Stimulated activated CD8-positive, alpha-beta memory T cell treated with anti-CD3 and anti-CD28 coated beads, Interleukin-12 subunit alpha, Interleukin-12 subunit beta, amount 100 ng/mL, for 4 hours (primary cell): ENCODE measurements around the gene GLO1.

Experiments
- DNase-seq: peaks from one replicate; pipeline ENCODE4 v3.0.0-alpha.2; 2020; ENCODE audit warnings: low read depth

GLO1 gene

GRCh38 chr6:38702558-38703397, at the start of gene GLO1:
GLO1 (minus strand) TSS chr6:38703145; CDS start chr6:38703054, 91 bp downstream.
- DNase-seq = peak; percentile 92

DNA sequence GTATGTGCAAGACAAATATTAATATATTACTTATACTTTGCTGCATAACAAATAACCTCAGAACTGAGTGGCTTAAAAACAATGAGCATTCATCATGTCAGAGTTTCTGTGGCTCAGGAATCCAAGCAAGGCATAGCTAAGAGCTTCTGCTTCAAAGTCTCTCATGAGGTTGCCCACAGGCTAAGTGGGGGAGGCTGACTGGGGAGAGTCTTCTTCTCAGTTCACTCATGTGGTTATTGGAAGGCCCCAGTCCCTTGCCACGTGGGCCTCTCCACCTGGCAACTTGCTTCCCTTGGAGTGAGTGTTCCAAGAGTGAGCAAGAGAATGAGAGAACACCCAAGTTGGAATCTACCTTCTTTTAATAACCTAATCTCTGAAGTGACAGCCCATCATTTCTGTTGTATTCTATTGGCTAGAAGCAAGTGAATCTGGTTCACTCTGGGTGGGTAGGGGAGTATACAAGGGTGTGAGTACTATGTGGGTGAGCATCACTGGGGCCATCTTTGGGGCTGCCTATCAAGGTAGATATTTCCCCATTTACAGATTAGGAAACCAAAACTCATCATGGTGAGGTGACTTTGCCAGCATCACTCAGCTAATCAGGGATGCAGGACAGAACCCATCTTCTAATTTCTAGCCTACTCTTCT, 48.1 kb upstream of the GLO1 start:
- no peak for DNase-seq

DNA sequence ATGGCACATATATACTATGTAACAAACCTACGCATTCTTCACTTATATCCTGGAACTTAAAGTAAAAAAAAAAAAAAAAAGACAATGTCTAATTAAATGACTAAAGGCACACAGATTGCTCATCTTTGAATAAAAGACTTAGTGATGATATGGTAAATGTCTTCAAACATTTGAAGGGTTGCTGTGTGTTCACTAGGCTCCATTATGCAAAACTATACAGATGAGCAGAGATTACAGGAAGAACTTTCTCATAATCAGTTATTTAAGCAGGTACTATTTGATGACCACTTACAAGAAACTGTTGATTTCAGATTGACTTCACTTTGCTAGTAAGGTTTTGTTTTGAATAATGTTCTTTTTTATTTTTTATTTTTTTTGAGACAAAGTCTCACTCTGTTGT, 46.5 kb upstream of the GLO1 start:
- DNase-seq = no peak

DNA sequence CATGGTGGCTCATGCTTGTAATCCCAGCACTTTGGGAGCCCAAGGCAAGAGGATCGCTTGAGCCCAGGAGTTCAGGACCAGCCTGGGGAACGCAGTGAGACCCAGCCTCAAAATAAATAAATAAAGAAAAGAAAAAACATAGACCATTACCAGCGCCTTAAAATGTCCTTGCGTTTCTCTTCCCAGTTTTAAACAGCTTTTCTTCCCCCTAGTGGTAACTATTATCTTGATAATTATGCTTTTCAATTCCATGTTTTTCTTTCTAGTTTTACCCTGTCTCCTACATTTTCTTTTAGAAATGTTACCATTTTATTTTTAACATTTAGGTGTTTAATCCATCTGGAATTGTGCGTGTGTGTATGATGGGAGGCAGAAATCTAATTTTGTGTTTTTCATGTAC, 36.6 kb upstream of the GLO1 start:
- no peak for DNase-seq

DNA sequence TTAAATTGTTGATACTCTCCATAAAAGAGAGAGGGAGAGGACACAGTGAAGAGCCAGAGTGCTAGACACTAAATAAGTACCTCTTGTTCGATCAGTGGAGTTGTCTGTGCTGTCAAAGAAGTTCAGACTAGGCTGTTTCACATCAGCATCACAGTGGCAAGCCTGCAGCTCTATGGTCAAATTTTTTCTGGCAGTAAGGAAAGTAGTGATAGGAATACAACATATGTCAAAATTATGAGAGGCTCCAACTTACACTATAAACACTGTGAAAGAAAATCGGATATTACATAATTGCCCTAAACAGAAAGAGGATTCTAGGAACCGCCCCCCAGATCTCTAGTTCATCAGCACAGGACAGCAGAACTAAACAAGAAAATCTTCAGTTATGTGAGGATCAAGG, 35.3 kb upstream of the GLO1 start:
- DNase-seq = no peak

DNA sequence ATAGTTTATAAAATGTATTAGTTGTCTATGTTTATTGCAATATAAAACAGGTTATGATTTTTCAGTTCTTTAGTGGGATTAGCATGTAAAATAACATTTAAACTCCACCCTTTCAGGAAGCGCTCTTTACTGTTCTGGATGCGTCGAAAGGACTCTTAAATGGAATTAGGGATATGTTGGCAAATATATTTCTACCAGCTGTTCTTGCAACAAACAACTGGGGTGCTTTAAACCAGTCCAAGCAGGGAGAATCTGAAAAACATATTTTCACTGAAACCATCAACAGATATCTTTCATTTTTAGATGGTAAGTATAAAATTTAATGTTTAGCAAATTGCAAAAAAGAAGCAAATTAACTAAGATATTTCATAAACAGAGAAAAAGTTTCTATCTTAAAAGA, 34.0 kb upstream of the GLO1 start:
- DNase-seq = no peak

- no peak for DNase-seq
These were observed 27.4 kb upstream of the GLO1 start for GRCh38 chr6:38730140-38730862.

DNA sequence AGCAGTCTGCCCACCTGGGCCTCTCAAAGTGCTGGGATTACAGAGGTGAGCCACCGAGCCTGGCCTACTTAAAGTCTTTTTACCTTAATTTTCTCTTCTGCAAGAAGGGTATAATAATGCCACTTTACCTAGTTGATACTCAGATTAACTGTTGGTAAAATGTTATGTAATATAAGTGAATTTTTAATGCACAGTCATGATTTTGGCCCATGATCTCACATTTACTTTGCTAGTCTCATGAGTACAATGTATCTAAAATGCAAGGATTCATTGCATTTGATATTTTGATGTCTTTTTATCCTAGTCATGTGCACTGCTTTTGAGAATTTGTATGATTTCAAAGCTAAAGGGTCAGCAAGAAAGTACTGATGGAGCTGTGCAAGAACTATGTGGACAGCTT, 25.3 kb upstream of the GLO1 start:
- DNase-seq = no peak

- DNase-seq = no peak
These were observed 22.7 kb upstream of the GLO1 start for GRCh38 chr6:38725414-38726183.

DNA sequence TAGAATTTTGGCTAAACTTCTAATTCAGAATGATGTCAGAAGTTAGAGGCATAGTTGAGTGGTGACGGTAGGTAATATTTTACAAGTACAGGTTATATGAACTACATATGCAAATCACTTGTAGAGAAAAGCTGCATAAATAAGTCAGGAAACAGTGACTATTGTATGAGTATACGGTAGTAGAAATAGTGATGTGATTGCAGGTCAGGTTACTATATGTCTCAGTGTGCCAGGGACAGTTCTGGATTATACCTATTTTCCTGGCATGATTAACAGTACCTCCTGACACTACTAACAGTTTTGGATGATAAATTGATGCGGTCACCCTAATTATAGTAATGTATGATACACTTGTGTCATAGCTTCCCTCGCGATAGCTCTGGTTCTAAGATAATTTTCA, 21.4 kb upstream of the GLO1 start:
- no peak for DNase-seq

- no peak for DNase-seq
These were observed 20.8 kb upstream of the GLO1 start for GRCh38 chr6:38723783-38724182.

- DNase-seq = no peak
These were observed 19.9 kb upstream of the GLO1 start for GRCh38 chr6:38722727-38723334.

DNA sequence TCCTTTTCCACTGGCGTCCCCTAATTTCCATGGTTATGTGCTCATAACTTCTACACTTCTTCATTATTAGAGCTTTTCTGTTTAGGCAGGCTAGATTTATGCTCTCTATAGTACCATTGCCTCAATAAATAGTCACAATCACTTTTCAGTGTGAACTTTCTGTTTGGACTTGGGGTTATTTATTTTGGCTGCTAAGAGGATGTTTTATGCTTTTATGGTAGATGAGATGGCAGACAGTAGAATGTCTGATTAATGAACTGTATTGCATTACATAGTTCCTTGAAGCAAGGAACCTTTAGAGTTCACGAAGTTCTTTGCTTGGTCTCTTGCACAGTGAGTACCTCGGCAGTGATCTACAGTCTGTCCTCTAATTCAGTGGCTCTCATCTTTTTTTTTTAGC, 19.1 kb upstream of the GLO1 start:
- no peak for DNase-seq

DNA sequence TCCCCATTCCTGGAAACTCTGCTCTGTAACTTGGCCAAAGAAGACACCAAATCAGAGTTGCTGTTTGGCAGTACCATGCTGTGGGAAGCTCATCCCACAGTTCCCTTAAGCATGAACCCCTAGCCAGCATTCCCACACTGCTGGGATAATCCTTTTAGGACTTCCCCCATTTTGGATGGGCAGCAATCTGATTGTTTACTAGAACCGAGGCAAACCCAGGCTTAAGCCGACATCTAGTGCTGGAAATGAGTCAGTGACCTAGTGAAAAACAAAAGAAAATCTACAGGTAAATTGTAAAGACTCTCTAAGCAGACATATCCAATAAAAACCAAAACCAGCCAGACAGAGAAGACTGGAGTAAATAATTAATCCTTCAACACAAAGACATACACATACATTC, 17.4 kb upstream of the GLO1 start:
- DNase-seq = no peak

GRCh38 chr6:38719358-38719757, 16.4 kb upstream of the GLO1 start:
- no peak for DNase-seq

- DNase-seq = no peak
These were observed 13.9 kb upstream of the GLO1 start for GRCh38 chr6:38716825-38717224.

DNA sequence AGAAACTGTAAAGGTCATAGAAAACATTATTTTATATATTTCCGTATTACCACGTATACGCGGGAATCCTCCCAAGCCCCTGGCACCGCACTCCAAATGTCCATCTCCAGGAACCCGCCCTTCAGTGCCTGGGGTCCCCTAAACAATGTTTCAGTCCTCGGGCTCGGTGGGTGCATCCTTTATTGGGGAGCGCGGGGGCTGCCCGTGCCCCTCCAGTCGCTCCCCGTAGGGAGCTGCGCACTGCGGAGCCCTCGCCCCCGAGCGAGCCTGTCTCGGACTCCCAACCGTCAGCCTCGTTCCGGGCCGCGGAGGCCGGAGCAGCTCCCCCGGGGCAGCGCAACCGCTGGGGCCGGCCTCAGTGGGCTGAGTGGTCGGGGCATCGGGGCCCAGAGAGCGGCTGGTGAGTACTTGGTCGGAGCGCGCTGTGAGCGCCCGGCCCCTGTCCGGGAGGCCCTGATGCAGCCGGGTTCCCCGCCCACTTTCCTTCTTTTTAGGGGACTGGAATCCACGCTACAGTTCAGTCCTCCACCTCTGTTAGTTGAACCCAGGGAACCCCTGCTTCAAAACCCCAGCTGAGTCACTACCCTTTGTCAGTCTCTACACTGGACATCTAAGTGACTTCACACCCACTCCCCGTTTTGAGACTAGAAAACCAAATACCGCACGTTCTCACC, 12.2 kb upstream of the GLO1 start, which contains the start of gene DNAH8:
TSS of gene DNAH8 (plus strand) at position 296 of the 674 bp plus-strand sequence. CDS start 7,499 bp downstream, outside the sequence.
- no peak for DNase-seq

- DNase-seq = no peak
These were observed 11.5 kb upstream of the GLO1 start for GRCh38 chr6:38714239-38715015.

GRCh38 chr6:38713812-38714211, 10.9 kb upstream of the GLO1 start:
- peak; percentile 4 for DNase-seq

DNA sequence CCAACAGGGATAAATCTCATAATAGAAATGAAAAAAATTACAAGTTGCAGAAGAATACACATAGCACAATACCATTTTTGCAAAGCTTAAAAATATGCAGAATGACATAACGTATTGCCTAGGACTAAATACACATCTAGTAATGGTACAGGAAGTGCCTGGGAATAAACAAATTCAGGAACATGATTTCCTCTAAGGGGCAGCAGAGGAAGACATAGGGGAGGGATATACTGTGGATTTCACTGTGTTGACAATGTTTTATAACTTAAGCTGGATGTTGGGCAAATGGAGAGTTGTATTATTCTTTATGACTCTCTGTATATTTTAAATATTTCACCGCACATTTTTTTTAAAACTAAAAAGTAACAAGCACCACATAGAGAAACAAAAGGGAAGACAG, 5.6 kb upstream of the GLO1 start:
- DNase-seq = no peak
